D721Med (cell line): ENCODE measurements around the gene LCE1E.

Experiments used
- DNase-seq: peaks from one replicate; pipeline ENCODE4 v3.0.0; 2011; ENCODE audit warnings: low spot score; ENCODE audit not compliant: insufficient read length
- FAIRE-seq: peaks from 2 replicates; lab custom pipeline; 2011; peaks lifted over from hg19 to GRCh38; lab: Jason Lieb, UNC
- TF ChIP-seq, protein P1 (sequence below): IDR thresholded peaks from 2 replicates; pipeline ENCODE4 v1.5.1; 2012; ENCODE audit warnings: mild to moderate bottlenecking, control low read depth; ENCODE audit not compliant: insufficient read depth; ENCODE audit errors: missing control alignments

LCE1E gene

GRCh38 chr1:152776361-152776760 lies 9.7 kb upstream of the LCE1E start:
- DNase-seq = no peak
- TF ChIP-seq, protein P1, sequence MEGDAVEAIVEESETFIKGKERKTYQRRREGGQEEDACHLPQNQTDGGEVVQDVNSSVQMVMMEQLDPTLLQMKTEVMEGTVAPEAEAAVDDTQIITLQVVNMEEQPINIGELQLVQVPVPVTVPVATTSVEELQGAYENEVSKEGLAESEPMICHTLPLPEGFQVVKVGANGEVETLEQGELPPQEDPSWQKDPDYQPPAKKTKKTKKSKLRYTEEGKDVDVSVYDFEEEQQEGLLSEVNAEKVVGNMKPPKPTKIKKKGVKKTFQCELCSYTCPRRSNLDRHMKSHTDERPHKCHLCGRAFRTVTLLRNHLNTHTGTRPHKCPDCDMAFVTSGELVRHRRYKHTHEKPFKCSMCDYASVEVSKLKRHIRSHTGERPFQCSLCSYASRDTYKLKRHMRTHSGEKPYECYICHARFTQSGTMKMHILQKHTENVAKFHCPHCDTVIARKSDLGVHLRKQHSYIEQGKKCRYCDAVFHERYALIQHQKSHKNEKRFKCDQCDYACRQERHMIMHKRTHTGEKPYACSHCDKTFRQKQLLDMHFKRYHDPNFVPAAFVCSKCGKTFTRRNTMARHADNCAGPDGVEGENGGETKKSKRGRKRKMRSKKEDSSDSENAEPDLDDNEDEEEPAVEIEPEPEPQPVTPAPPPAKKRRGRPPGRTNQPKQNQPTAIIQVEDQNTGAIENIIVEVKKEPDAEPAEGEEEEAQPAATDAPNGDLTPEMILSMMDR = no peak
- no peak for FAIRE-seq

- FAIRE-seq = no peak
- no peak for DNase-seq
- TF ChIP-seq, protein P1 = peak; percentile 24
Observed at GRCh38 chr1:152777510-152778137, 8.4 kb upstream of the LCE1E start.

DNA sequence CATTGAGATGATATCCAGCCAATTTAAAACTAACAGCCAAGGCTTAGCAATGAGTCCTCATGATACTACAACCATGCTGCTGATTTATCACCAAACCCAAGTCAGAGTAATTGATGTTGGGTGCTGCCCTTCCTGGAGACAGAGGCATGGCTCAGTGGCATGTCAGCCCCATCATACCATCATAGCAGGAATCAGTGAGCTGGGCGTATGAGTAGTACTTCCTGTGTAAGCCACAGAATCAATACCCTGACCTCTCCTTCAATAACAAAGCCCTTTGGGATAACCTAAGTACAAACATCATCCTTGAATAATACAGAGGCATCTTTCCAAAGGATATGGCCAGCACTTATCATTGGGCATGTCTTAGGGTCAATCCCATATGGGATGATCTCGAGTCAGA lies 3.0 kb upstream of the LCE1E start:
- DNase-seq (no peak), FAIRE-seq (no peak)
- TF ChIP-seq, protein P1 = no peak

- FAIRE-seq (no peak), DNase-seq (no peak)
- TF ChIP-seq, protein P1 = no peak
Observed at GRCh38 chr1:152795686-152796085, 9.6 kb downstream of the LCE1E start.

- FAIRE-seq (no peak), DNase-seq (no peak)
- TF ChIP-seq, protein P1 = no peak
Observed at GRCh38 chr1:152796421-152796820, 10.4 kb downstream of the LCE1E start, which contains the start of gene LCE1D. Gene LCE1D, plus strand, starts transcription at chr1:152796721. Its CDS starts 1,074 bp downstream, at chr1:152797795.

GRCh38 chr1:152801333-152801732 lies 15.3 kb downstream of the LCE1E start:
- TF ChIP-seq, protein P1 = no peak
- FAIRE-seq = no peak
- DNase-seq = no peak

DNA sequence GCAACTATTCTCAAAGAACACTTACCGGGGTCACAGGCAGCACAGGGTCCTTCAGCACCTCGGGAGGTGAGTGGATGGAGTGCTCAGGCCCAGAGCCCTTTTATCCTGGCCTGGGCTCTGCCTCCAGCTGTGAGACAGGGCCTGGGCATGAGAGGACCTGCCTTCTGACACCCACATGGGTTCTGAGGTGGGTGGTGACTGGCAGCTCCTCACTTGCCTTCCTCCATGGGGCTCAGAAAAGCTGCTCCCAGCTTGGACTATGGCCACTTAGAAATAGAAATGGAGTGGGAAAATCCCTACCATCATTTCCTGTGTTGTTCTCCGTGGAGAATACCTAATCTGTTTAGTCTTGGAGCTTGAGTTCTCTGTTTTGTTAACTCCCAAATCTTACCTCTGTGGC lies 20.5 kb downstream of the LCE1E start, which contains the start of gene LCE1C:
Gene LCE1C (minus strand): TSS at position 76 of the 400 bp plus-strand sequence. CDS start 1,173 bp downstream, outside the sequence.
- TF ChIP-seq, protein P1 = no peak
- FAIRE-seq (no peak), DNase-seq (no peak)
